Measurements from ENCODE around the gene SLC45A3.
A peak's percentile ranks its signal among the peaks of the same experiment; 100 is the strongest.

SLC45A3 gene

DNA sequence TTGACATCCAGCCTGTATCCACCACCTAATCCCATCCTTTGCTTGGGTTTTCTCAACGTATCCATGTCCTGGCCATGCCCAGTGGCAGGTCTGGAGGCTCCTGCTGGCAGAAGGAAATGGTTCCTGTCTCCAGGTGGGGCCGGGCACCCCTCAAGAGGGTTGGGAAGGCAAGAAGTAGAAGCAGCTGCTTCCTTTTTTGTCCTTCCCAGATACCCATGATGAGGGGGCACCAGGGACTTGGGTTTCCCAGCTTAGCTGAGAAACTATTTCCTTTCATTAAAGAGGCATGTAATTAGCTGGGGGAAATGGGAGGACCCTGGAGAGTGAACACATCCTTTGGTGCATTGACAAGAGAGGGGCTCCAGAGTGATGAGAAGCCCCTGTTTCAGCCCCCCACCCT, 21.1 kb upstream of the SLC45A3 start:
- no peak overlapping the region for H3K27ac ChIP-seq (ENCODE audit: insufficient read depth, low read depth, low read length, poor library complexity, severe bottlenecking)
- 29 to 31% methylated on average over 2 of the region's 2 CpGs for WGBS, 2 experiments

GRCh38 chr1:205700865-205701401, 20.6 kb upstream of the SLC45A3 start:
- H3K9me3 ChIP-seq (ENCODE audit: control insufficient read depth, low read length): no peaks in the 10 kb centered on the region
- peak overlapping the region; percentile 9 for H3K27ac ChIP-seq (ENCODE audit: insufficient read depth, low read depth, low read length, poor library complexity, severe bottlenecking)
- WGBS, 2 experiments: 9 to 10% methylated on average over 2 of the region's 2 CpGs

More for the DNA sequence above, 21.1 kb upstream of the SLC45A3 start:
- Histone ChIP-seq H3K9me3 (ENCODE audit: control insufficient read depth, low read length) (no peaks in the 10 kb centered on the region), H3K36me3 (ENCODE audit: control insufficient read depth, insufficient read depth, low read length) (no peaks in the 10 kb centered on the region), H3K27me3 (ENCODE audit: control insufficient read depth, insufficient read depth, low read length, poor library complexity, severe bottlenecking) (no peaks in the 10 kb centered on the region), H3K4me1 (ENCODE audit: control insufficient read depth, insufficient read depth, low read length) (peaks cover 42% of the 10 kb centered on the region), H3K4me3 (ENCODE audit: insufficient read depth, low read depth, low read length) (no peak overlapping the region)

GRCh38 chr1:205699416-205699815, 19.1 kb upstream of the SLC45A3 start:
- WGBS, 2 experiments: 92 to 94% methylated on average over 4 of the region's 4 CpGs
- Histone ChIP-seq H3K27ac (ENCODE audit: insufficient read depth, low read depth, low read length, poor library complexity, severe bottlenecking) (no peak overlapping the region), H3K36me3 (ENCODE audit: control insufficient read depth, insufficient read depth, low read length) (no peaks in the 10 kb centered on the region), H3K4me1 (ENCODE audit: control insufficient read depth, insufficient read depth, low read length) (peaks cover 42% of the 10 kb centered on the region), H3K4me3 (ENCODE audit: insufficient read depth, low read depth, low read length) (no peak overlapping the region), H3K27me3 (ENCODE audit: control insufficient read depth, insufficient read depth, low read length, poor library complexity, severe bottlenecking) (no peaks in the 10 kb centered on the region), H3K9me3 (ENCODE audit: control insufficient read depth, low read length) (no peaks in the 10 kb centered on the region)

More at GRCh38 chr1:205700865-205701401, 20.6 kb upstream of the SLC45A3 start:
- H3K4me1 ChIP-seq (ENCODE audit: control insufficient read depth, insufficient read depth, low read length): peaks cover 42% of the 10 kb centered on the region
- H3K4me3 ChIP-seq (ENCODE audit: insufficient read depth, low read depth, low read length): no peak overlapping the region
- H3K36me3 ChIP-seq (ENCODE audit: control insufficient read depth, insufficient read depth, low read length): no peaks in the 10 kb centered on the region
- H3K27me3 ChIP-seq (ENCODE audit: control insufficient read depth, insufficient read depth, low read length, poor library complexity, severe bottlenecking): no peaks in the 10 kb centered on the region

DNA sequence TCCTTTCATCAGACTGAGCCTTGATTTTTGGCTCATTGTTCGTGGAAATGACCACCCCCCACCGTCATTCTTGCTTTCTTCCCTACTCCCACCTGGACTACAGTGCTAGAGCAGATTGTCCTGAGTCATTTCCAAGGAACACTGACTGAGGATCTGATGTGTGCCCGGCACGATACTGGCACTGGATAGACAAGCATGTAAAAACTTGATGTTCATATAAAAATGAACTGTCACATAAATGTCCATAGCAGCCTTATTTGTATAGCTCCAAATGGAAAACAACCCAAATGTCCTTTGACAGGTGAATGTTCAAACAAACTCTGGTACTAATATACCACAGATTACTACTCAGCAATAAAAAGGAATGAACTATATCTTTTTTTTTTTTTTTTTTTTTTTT, 18.6 kb upstream of the SLC45A3 start:
- H3K4me1 ChIP-seq (ENCODE audit: control insufficient read depth, insufficient read depth, low read length): peaks cover 45% of the 10 kb centered on the region
- 84 to 91% methylated on average over 4 of the region's 4 CpGs for WGBS, 2 experiments
- H3K4me3 ChIP-seq (ENCODE audit: insufficient read depth, low read depth, low read length): no peak overlapping the region
- H3K27me3 ChIP-seq (ENCODE audit: control insufficient read depth, insufficient read depth, low read length, poor library complexity, severe bottlenecking): no peaks in the 10 kb centered on the region
- H3K9me3 ChIP-seq (ENCODE audit: control insufficient read depth, low read length): no peaks in the 10 kb centered on the region
- H3K36me3 ChIP-seq (ENCODE audit: control insufficient read depth, insufficient read depth, low read length): no peaks in the 10 kb centered on the region
- H3K27ac ChIP-seq (ENCODE audit: insufficient read depth, low read depth, low read length, poor library complexity, severe bottlenecking): no peak overlapping the region

GRCh38 chr1:205693421-205693991, 13.2 kb upstream of the SLC45A3 start:
- peaks cover 44% of the 10 kb centered on the region for H3K4me1 ChIP-seq (ENCODE audit: control insufficient read depth, insufficient read depth, low read length)
- WGBS, 2 experiments: 33 to 36% methylated on average over 12 of the region's 12 CpGs
- no peak overlapping the region for H3K4me3 ChIP-seq (ENCODE audit: insufficient read depth, low read depth, low read length)
- no peaks in the 10 kb centered on the region for H3K27me3 ChIP-seq (ENCODE audit: control insufficient read depth, insufficient read depth, low read length, poor library complexity, severe bottlenecking)
- no peak overlapping the region for H3K27ac ChIP-seq (ENCODE audit: insufficient read depth, low read depth, low read length, poor library complexity, severe bottlenecking)
- no peaks in the 10 kb centered on the region for H3K9me3 ChIP-seq (ENCODE audit: control insufficient read depth, low read length)
- no peaks in the 10 kb centered on the region for H3K36me3 ChIP-seq (ENCODE audit: control insufficient read depth, insufficient read depth, low read length)

DNA sequence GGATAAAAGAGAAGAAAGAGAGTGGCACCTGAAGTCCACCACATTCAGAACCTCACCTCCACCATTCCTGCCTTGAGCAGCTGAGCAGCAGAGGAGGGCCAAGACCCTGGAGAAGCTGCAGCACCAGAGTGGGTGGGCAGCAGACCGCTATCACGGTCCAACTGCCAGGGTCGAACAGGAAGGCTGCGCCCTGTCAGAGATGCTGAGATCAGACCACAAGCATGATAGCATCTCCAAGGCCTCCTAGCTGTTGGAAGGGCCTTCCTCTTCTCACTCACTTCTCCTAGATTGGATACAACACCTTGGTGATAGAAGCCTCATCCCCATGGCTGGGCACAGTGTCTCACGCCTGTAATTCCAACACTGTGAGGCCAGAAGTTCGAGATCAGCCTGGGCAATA, 12.1 kb upstream of the SLC45A3 start:
- Histone ChIP-seq H3K27me3 (ENCODE audit: control insufficient read depth, insufficient read depth, low read length, poor library complexity, severe bottlenecking) (no peaks in the 10 kb centered on the region), H3K9me3 (ENCODE audit: control insufficient read depth, low read length) (no peaks in the 10 kb centered on the region), H3K36me3 (ENCODE audit: control insufficient read depth, insufficient read depth, low read length) (no peaks in the 10 kb centered on the region), H3K27ac (ENCODE audit: insufficient read depth, low read depth, low read length, poor library complexity, severe bottlenecking) (no peak overlapping the region), H3K4me3 (ENCODE audit: insufficient read depth, low read depth, low read length) (no peak overlapping the region), H3K4me1 (ENCODE audit: control insufficient read depth, insufficient read depth, low read length) (peaks cover 49% of the 10 kb centered on the region)
- 93% methylated on average over 6 of the region's 6 CpGs for WGBS, 2 experiments

GRCh38 chr1:205690122-205690756, 9.9 kb upstream of the SLC45A3 start:
- H3K4me1 ChIP-seq (ENCODE audit: control insufficient read depth, insufficient read depth, low read length): peaks cover 46% of the 10 kb centered on the region
- H3K27me3 ChIP-seq (ENCODE audit: control insufficient read depth, insufficient read depth, low read length, poor library complexity, severe bottlenecking): no peaks in the 10 kb centered on the region
- H3K36me3 ChIP-seq (ENCODE audit: control insufficient read depth, insufficient read depth, low read length): no peaks in the 10 kb centered on the region
- H3K27ac ChIP-seq (ENCODE audit: insufficient read depth, low read depth, low read length, poor library complexity, severe bottlenecking): peak overlapping the region; percentile 77
- 86 to 95% methylated on average over 8 of the region's 8 CpGs for WGBS, 2 experiments
- no peaks in the 10 kb centered on the region for H3K9me3 ChIP-seq (ENCODE audit: control insufficient read depth, low read length)
- H3K4me3 ChIP-seq (ENCODE audit: insufficient read depth, low read depth, low read length): no peak overlapping the region

GRCh38 chr1:205689479-205689878, 9.2 kb upstream of the SLC45A3 start:
- Histone ChIP-seq H3K4me3 (ENCODE audit: insufficient read depth, low read depth, low read length) (no peak overlapping the region), H3K36me3 (ENCODE audit: control insufficient read depth, insufficient read depth, low read length) (no peaks in the 10 kb centered on the region), H3K4me1 (ENCODE audit: control insufficient read depth, insufficient read depth, low read length) (peaks cover 46% of the 10 kb centered on the region), H3K9me3 (ENCODE audit: control insufficient read depth, low read length) (no peaks in the 10 kb centered on the region), H3K27me3 (ENCODE audit: control insufficient read depth, insufficient read depth, low read length, poor library complexity, severe bottlenecking) (no peaks in the 10 kb centered on the region), H3K27ac (ENCODE audit: insufficient read depth, low read depth, low read length, poor library complexity, severe bottlenecking) (peak overlapping the region; percentile 77)
- 5 to 10% methylated on average over 5 of the region's 5 CpGs for WGBS, 2 experiments

GRCh38 chr1:205688171-205689080, 8.1 kb upstream of the SLC45A3 start:
- H3K4me3 ChIP-seq (ENCODE audit: insufficient read depth, low read depth, low read length): no peak overlapping the region
- peaks cover 37% of the 10 kb centered on the region for H3K4me1 ChIP-seq (ENCODE audit: control insufficient read depth, insufficient read depth, low read length)
- no peaks in the 10 kb centered on the region for H3K36me3 ChIP-seq (ENCODE audit: control insufficient read depth, insufficient read depth, low read length)
- whole genome bisulfite sequencing, 2 experiments: 71 to 76% methylated on average over 7 of the region's 7 CpGs
- no peak overlapping the region for H3K27ac ChIP-seq (ENCODE audit: insufficient read depth, low read depth, low read length, poor library complexity, severe bottlenecking)
- H3K9me3 ChIP-seq (ENCODE audit: control insufficient read depth, low read length): no peaks in the 10 kb centered on the region
- no peaks in the 10 kb centered on the region for H3K27me3 ChIP-seq (ENCODE audit: control insufficient read depth, insufficient read depth, low read length, poor library complexity, severe bottlenecking)

- Histone ChIP-seq H3K27ac (ENCODE audit: insufficient read depth, low read depth, low read length, poor library complexity, severe bottlenecking) (no peak overlapping the region), H3K36me3 (ENCODE audit: control insufficient read depth, insufficient read depth, low read length) (no peaks in the 10 kb centered on the region)
- WGBS, 2 experiments: 79% methylated on average over 2 of the region's 2 CpGs
Observed at GRCh38 chr1:205687242-205687641, 6.9 kb upstream of the SLC45A3 start.

More at GRCh38 chr1:205687242-205687641, 6.9 kb upstream of the SLC45A3 start:
- Histone ChIP-seq H3K27me3 (ENCODE audit: control insufficient read depth, insufficient read depth, low read length, poor library complexity, severe bottlenecking) (no peaks in the 10 kb centered on the region), H3K4me1 (ENCODE audit: control insufficient read depth, insufficient read depth, low read length) (peaks cover 33% of the 10 kb centered on the region), H3K9me3 (ENCODE audit: control insufficient read depth, low read length) (no peaks in the 10 kb centered on the region), H3K4me3 (ENCODE audit: insufficient read depth, low read depth, low read length) (no peak overlapping the region)

All from ectodermal cell (in vitro differentiated cells).